NCI-H2196 (cell line): Measurements from ENCODE around the gene OPN4.

Source experiments
- DNase-seq: peaks from one replicate; lab custom pipeline; 2025; ENCODE audit not compliant: unreplicated experiment; lab: John Stamatoyannopoulos, UW

The OPN4 gene

DNA sequence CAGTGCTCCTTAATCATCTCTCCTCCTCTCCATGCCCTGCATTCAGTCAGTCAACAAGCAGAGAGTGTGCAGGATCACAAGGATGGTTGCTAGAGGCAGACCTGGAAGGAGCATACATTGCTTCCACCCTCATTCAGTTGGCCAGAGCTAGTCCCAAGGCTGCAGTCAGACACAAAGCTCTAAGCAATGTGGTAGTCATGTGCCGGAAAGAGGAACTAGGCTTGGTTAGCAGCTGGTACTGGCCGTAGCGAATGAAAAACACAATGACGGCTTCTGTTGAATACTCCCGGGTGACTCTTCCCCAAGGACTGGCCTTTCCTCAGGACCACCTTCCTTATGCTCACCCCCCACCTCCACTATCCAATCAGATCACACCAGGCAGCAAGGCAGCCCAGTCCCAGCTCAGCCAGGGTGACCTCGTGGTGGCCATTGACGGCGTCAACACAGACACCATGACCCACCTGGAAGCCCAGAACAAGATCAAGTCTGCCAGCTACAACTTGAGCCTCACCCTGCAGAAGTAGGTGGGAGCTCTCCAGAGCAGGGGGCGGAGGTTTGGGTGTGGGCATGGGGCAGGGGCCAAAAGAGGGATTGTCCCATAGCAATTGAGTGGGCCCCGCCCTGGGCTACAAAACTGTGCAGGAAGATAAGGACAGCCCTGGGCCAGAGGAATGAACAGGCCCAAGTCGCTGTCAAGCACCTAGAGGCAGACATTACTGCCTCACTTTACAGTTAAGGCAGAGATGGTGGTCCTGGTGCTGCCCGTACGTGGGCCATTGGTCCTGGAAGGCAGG lies 24.8 kb downstream of the OPN4 start:
- DNase-seq: no peak

DNA sequence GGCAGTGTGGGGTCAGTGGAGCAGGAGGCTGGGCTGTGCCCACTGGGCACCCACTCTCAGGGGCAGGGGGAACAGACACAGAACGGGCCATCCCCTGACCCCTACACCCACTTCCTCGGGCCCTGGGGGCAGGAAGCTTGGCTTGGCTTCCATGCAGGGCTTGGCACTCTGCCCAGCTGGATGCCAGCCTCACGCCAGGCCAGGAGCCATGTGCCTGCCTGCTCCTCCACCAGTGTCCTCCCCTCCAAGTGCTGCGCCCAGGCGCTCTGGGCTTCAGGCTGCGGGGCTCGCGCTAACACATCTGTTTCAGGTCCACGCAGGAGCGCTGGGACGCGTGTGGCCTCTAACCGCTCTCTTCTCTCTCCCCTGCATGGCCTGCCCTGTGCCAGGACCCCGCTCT lies 26.7 kb downstream of the OPN4 start:
- peak; percentile 45 for DNase-seq

DNA sequence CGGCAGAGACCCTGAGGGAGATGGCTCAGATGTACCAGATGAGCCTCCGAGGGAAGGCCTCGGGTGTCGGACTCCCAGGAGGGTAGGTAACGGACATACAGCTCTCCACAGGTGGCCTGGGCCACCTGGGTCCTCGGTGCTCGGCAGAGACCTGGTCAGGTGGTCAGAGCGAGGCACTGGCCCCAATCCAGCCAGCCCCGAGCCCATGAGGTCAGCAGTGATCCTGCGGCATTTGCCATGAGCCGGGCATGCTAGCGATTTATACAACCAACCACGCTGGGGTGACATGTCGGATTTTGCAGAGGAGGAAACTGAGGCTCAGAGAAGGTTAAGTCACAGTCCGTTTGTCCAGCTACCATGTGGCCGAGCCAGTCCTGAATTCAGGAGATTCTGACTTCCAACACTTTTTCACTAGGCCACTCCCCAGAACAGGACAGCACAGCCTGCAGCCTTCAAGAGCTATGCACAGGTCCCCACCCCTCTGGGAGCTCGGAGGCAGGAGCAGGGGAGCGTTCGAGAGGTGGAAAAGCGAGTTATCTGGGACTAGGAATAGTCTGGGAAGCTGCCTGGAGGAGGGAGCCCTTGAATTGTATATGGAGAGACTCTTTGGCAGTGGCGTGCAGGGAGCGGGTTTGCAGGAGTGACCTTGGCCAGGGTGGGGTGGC lies 27.5 kb downstream of the OPN4 start:
- no peak for DNase-seq

DNA sequence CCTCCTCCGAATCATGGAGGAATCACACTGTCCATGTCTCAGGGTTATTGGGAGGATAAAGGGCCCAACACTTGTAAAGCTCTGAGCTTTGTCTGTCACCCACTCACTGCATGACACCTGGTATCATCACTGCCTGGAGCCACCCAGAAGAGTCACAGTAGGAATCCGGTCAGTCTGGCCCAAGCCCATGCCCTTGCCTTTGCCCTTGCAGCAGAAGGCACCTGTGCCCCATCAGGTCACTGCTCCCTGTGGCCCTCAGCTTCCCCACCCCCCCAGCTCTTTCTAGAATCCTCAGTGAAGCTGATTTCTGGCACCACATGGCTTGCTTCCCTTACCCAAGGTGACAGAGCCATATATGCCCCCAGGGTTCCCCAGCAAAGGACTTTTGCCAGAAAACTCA lies 28.3 kb downstream of the OPN4 start:
- no peak for DNase-seq

DNA sequence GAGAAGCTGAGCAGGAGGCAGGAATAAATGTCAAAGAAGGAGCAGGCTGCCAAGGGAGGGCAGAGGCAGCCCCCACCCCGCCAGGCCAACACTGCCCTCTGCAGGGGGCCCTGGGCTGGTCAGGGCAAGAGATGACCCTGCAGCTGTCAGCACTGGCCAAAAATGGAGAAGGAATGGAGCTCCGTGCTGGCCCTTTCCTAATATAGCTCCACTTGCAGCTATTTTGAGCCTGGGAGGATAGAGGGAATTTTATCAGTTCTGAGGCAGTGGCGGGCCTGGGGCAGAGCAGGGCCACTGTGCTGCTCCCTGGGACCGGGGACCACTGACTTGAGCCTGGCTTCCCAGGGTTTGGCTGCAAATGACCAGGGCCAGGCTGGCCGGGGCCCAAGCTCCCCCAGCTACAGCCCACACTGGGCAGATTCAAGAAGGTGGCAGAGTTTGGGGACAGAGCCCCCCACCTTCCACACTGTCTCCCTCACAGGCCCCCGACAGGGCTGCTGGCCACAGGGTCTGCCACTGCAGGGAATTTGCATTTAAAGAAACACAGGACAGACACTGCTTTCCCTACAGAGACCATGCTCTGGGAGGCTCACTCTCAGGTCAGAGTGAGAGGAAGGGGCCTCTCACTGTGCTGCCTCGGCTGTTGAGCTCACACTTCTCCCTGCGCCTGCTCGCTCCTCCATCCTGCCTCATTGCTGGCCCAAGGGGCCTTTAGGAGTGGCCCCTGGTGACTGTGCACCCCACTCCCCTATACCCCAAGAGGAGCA lies 30.2 kb downstream of the OPN4 start:
- peak; percentile 18 for DNase-seq

DNA sequence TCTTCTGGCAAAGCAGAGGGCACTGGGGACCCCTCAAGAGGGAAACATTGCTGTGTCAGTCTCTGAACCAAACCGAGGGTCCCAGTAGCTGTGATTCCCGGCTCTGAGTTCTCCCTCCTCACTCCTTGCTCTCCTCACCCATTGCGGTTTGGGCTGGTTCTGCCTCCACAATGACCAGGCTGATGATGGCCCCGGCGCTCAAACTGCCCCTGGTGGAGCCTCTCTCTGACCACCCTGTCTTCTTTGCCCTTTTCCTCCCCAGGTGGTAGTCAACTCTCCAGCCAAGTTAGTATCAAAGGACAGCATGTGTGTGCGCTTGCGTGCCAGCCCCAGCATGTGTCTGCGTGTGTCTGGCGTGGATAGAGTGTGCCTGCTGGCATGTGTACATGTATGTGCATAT lies 31.1 kb downstream of the OPN4 start:
- DNase-seq: no peak

DNA sequence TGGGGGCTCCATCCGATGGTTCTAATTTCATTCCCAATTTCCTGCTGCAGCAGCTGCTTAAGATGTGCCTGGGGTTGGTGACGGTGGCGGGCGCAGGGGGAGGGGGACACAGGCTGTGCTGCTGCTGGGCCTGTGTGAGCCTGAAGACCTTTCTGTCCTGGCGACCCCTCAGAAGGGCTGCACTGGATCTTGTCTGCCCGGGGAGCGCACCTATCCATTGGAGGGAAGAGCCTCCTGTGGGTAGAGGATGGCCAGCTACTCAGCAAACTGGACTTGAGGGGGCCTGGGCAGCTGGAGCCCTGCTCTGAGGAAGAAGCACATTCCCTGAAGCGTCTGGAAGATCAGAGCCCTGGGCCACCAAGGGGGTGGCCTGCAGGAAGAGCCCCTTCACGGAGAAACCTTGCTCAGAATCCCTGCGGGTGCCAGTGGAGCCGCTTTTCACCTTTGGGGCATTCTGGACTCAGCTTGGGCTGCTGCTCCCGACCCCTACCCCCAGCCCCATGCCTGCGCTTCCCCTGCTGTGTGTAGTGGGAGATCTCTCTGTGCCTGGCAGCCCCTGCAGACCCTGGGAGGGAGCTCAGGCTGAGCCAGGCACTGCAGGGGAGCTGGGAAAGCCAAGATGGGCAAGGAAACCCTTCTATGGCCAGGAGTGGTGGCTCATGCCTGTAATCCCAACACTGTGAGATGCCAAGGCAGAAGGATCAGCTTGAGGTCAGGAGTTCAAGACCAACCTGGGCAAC lies 31.7 kb downstream of the OPN4 start:
- no peak for DNase-seq

DNA sequence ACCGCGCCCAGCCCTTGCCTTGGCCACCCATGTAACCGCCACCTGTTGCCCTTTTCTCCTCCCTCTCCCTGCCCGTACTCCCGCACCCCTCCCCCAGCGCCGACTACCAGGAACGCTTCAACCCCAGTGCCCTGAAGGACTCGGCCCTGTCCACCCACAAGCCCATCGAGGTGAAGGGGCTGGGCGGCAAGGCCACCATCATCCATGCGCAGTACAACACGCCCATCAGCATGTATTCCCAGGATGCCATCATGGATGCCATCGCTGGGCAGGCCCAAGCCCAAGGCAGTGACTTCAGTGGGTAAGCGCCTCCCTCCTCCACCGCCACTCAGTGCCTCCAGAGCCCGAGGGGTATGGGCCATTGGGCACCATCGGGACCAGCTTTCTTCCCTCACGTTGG lies 32.6 kb downstream of the OPN4 start:
- no peak for DNase-seq

DNA sequence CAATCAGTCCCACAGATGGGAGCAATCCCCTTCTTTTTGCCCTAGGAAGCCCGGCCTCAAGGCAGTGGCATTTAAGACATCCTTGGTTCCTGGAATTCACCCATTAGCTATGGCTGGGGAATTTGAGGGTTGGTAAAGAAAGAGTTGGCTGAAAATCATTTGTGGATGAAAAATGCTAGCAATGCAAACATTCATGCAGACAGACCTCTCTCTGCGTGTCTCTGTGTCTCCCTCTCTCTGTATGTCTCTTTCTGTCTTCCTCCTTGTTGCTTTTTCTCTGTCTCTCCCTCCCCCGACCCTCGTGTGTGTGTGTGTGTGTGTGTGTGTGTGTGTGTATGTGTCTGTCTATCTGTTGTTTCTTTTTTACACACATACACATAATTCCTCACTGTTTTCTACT lies 33.4 kb downstream of the OPN4 start:
- no peak for DNase-seq

DNA sequence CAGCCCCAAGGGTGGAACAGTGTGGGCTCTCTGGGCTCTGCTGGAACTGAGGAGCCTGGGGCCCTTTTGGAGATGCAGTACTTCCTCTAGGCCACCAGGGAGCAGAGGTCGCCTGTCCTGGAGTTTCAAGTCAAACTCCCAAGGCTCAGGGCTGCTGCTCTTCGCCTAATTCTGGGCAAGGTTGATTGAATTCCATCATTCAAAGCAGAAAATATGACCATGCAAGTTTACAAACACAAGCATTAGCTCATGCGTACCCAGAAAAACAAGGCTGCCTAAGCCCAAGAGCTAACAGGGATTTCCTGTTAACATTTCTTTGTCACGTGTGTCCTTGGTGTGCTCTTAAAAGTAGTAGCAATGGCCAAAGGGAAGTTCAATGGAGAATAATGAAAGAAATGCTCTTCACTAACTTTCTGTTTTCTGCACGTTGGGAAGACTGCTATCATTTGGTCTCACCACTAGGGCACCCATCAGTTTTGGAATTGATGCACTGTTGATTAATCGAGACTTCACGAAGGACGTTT lies 34.1 kb downstream of the OPN4 start:
- peak; percentile 14 for DNase-seq

DNA sequence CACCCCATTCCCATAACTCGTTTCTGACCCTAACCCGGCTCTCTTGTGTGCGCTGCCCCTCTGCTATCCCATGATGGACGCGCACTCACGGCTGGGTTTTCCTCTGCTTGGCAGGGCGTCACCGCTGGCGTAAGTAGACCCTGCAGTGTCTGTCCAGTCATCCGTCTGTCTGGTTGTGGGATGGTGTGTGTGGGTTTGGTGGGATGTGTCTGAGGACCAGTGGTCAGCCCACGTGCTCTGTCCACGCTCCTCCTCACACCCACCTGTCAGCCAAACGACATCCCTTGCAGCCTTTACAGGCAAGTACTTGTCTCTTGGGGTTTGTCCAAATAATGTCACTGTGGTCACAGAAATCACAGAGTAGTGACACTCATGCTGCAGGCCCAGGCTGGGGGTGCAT lies 34.8 kb downstream of the OPN4 start:
- DNase-seq: no peak

DNA sequence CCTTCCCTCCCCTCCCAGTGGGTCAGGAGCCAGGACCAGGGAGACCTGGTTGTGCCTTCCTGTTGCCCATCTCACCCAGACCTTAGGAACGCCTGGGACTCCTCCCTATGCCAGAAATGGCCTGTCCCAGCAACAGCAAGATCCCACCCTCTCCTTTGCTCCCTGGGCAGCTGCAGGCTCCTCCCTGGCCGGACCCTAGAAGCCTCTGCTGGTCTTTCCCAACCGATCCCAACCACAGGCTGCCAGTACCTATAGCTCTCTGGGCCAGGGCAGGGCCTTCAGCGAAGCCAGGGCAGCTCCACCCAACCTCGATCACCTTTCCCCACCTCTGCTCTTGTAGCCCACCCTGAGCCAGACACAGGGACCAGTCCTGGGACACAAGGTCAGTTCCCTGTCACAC lies 35.9 kb downstream of the OPN4 start:
- DNase-seq: no peak

DNA sequence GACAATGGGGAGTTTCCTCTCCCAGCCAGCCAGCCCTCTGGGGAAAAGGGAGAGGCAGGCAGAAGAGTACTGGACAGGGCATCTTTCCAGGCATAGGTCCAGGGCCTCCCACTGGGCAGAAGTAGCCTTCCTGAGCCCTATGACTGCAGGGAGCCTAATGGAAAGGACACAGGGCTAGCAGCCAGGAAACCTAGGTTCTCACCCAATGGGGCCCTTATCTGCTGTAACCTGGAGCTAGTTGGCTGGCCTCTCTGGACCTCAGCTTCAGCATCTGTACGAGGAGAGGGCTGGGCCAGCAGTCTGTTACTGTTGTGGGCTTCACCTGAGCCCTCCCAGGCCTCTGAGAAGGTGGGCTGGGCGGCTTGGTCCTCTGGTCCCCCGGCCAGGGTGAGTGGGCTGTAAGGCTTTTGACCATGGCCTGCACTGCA lies 36.3 kb downstream of the OPN4 start:
- no peak for DNase-seq

DNA sequence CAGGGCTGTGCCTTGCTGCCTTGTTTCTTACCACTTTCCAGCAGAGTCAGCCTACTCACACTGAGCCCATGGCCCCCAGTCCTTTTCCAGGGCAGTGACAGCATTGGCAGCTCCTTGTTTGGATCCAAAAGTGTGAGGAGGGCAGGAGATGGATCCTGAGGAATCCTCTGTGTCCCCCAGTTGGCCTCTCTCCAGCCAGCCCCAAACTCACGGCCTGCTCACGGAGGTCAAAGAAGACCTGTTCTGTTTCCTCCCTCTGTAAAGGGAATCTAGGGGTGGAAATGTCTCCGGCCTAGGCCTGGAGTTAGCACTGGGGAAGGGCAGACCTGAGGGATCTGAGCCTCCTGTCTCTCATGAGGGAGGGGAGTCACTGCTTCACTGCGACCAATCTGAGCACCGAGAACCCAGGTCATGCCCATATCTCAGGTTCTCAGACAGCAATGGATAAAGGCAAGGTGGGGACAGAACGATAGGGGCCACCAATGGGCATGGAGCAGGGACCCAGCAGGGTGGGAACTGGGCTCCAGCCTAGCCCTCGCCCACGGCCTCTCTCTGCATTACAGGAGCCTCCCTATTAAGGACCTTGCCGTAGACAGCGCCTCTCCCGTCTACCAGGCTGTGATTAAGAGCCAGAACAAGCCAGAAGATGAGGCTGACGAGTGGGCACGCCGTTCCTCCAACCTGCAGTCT lies 37.1 kb downstream of the OPN4 start:
- DNase-seq: no peak

DNA sequence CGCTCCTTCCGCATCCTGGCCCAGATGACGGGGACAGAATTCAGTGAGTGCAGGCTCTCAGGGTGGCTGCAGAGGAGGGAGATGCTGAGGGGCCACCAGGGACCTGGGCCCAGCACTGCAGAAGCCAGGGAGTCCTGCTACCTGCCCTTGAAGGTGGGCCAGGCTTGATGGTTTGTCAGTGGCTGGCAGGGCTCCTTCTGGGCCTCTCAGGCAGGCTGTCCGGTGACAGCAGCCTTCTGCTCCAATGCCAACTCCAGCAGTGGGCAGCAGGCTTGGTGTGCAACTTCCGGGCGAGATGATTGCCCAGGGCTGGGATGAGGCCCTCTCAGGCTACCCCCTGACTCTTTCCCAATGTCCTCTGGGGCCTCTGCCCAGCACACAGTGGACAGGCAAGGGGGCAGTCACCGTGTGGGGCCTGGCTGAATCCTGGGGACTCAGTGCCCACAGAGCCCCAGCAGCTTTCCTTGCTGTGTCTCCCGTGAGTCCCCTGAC lies 37.7 kb downstream of the OPN4 start:
- DNase-seq: no peak

DNA sequence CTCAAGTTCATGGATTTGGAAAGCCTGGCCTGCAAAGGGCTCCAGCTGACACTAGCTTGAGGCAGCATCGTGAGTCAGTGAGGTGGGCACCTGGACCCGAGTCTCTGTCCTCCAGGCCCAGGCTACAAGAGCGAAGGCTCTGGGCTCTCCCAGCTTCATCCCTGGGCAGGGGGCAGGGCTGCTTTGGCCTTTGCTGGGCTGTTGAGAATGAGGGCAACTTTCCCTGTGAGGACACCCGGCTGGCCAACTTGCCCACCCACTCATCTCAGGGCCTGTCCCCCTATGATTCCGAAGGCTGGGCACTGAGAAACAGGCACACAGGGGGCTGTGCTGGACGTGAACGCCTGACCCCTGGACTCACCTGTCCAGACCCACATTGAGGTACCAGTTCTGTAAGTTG lies 38.3 kb downstream of the OPN4 start:
- DNase-seq: no peak

DNA sequence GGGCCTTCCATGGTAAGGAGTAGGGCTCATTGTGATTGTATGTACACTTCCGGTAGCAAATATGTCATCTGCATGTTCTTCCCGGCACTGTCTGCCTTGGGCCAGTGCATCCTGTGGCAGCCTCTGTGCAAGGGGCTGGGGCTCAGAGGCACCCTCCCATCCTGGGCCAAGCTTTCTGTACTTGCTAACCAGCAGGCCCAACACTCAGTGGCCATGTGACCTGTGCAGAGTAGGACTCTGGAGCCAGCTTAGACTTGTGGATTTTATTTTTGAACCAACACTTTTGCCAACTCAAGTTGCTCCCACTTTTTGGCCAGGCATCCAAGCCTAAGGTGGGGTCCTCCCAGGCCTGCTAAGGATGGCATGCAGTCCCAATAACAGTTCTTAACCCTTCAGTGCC lies 38.9 kb downstream of the OPN4 start:
- DNase-seq: no peak

DNA sequence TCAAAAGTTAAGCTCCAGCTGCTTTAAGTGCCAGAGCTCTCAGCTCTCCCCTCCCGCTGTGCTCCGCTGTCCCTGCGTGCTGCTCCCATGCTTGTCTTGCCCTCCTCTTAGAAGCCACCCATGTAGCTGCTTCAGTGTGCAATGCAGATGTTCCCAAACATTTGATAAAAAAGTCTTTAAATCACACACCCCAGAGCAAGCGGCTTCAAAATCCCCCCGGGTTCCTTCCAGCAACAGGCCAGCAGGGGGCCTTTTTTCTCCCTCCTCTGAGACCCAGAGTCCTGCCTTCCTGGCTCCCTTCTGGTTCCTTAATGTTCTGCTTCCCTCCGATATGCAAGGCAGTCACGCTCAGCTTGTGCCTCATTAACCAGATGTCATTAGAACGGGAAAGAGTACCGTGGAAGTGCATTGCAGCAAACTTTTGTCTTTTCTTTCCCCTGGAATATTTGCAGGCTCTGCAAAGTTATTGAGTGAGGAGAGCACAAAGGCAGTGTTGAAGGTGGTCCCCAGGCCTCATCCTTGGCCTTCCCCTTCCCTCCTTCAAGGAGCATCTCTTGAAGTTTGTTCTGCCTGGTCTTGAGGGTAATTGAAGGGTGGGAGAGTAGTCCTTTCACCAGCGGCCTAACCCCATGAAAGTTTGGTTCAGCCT lies 39.5 kb downstream of the OPN4 start:
- DNase-seq: no peak

DNA sequence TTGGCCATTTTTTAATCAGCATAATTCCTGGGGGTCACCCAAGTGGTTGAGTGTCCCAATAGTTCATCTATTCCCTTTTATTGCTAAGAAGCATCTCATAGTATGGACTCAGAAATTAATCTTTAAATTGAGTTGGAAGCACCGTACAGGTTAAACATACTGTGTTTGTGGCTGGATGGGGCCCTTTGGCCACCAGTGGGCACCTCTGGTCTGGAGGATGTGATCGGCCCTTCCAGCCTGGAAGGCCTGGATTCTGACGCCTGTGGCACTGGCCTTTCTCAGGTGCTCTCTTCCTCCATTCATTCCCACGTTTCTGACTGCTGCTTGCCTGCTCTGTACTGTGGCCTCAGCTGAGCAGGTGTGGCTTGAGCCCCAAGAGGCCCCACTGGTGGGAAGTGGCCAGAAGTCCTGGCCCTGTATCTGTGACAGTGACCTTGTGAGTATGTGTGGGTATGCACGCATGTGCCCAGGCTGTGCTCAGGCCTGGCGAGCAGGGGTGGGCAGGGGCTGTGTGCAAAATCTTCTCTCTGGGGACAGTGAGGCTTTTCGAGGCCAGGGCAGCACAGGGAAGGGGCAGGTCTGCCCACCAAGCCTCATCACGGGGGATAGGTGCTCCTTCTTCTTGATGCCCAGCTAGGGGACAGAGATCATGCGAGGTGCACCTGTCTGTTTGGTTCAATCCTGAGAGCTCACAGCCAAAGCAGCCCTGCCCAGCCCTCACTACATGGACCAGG lies 44.0 kb downstream of the OPN4 start:
- no peak for DNase-seq
